ENCODE results near the gene CDH20.

- TF ChIP-seq EZH2phosphoT487 (IDR thresholded peaks at IDR 0.05; ENCODE audit: borderline replicate concordance, low read length) (no peak), CTCF (conservative IDR thresholded peaks at IDR 0.05; ENCODE audit: low read depth, low read length) (no peak), EZH2 (IDR thresholded peaks at IDR 0.05; ENCODE audit: low read length, unreplicated experiment) (no peak)
These were observed 6.9 kb downstream of the CDH20 start for GRCh38 chr18:61340148-61340547.
